Fibroblast of villous mesenchyme (primary cell): ENCODE results near the gene CLEC18A. TPM values are rescaled to one million over a fixed set of nuclear protein-coding genes. Genes with fewer than 3 reads are reported as not detected.
"Not testable (repeated sequence)": the region's sequence is repeated elsewhere in the genome, so short reads cannot be mapped to it uniquely, and the experiment has no call there.

ENCODE experiments used
- DNase-seq: peaks from one replicate; pipeline ENCODE4 v3.0.0-alpha.2; 2010; ENCODE audit warnings: low read depth
- H3K4me3 ChIP-seq: 2 replicates; pipeline ENCODE4 v1.5.1; 2011; ENCODE audit warnings: low read depth, mild to moderate bottlenecking, low read length
- CTCF ChIP-seq: IDR thresholded peaks from 2 replicates; pipeline ENCODE4 v1.5.1; 2012; ENCODE audit warnings: low read depth, mild to moderate bottlenecking, low read length; ENCODE audit not compliant: insufficient read depth
- total RNA-seq: library from RNA; depleted of rRNA; stranded (reverse); fragments of >200 nt; gene quantifications from 2 replicates; pipeline ENCODE4 v1.2.3, GENCODE V29; 2012

CLEC18A gene
- total RNA-seq, 1 donor: 0.86 TPM

GRCh38 chr16:69938981-69939820 lies 11.9 kb upstream of the CLEC18A start:
- DNase-seq: no peak

GRCh38 chr16:69939821-69940585 lies 11.1 kb upstream of the CLEC18A start:
- TF ChIP-seq CTCF: no peak
- no peak overlapping the region for H3K4me3 ChIP-seq
- DNase-seq: no peak

More at GRCh38 chr16:69938981-69939820, 11.9 kb upstream of the CLEC18A start:
- no peak overlapping the region for H3K4me3 ChIP-seq
- no peak for TF ChIP-seq CTCF

- no peak overlapping the region for H3K4me3 ChIP-seq
- TF ChIP-seq CTCF: no peak
- DNase-seq: no peak
Observed at GRCh38 chr16:69940676-69941075, 10.5 kb upstream of the CLEC18A start.

GRCh38 chr16:69941251-69942098 lies 9.7 kb upstream of the CLEC18A start:
- H3K4me3 ChIP-seq: no peak overlapping the region
- TF ChIP-seq CTCF: no peak
- peak; percentile 28 for DNase-seq

- no peak overlapping the region for H3K4me3 ChIP-seq
- TF ChIP-seq CTCF: no peak
- no peak for DNase-seq
Observed at GRCh38 chr16:69942099-69942491, 9.0 kb upstream of the CLEC18A start.

- no peak for DNase-seq
- no peak for TF ChIP-seq CTCF
Observed at GRCh38 chr16:69942627-69943170, 8.4 kb upstream of the CLEC18A start.

GRCh38 chr16:69943241-69944036 lies 7.7 kb upstream of the CLEC18A start:
- H3K4me3 ChIP-seq, DNase-seq: not testable (repeated sequence)

More at GRCh38 chr16:69942627-69943170, 8.4 kb upstream of the CLEC18A start:
- no peak overlapping the region for H3K4me3 ChIP-seq

- not testable (repeated sequence) for H3K4me3 ChIP-seq, DNase-seq
Observed at GRCh38 chr16:69950411-69950810, 723 bp upstream of the CLEC18A start.

GRCh38 chr16:69951672-69952031 lies 518 bp downstream of the CLEC18A start:
- not testable (repeated sequence) for DNase-seq

More at GRCh38 chr16:69951672-69952031, 518 bp downstream of the CLEC18A start:
- not testable (repeated sequence) for H3K4me3 ChIP-seq
